Activated CD4-positive, alpha-beta memory T cell treated with anti-CD3 and anti-CD28 coated beads, Interleukin-2, amount 10 ng/mL, durations not matched to agents 7 days and 5 days (primary cell): ENCODE measurements around the gene PROSER2. TPM values are rescaled to one million over a fixed set of nuclear protein-coding genes. Genes with fewer than 3 reads are reported as not detected.
A peak's percentile ranks its signal among the peaks of the same experiment; 100 is the strongest.

ENCODE experiments used
- CTCF ChIA-PET: fragments of 350-600 bp; sonication (Branson Sonifier 250); formaldehyde crosslinking; loops from one replicate; lab custom pipeline; 2021; ENCODE audit warnings: antibody characterized with exemption, inconsistent platforms; lab: Charles Lee
- POLR2A ChIA-PET: fragments of 350-600 bp; sonication (Branson Sonifier 250); formaldehyde crosslinking; loops from one replicate; lab custom pipeline; 2021; ENCODE audit warnings: antibody characterized with exemption; lab: Charles Lee
- DNase-seq: peaks from one replicate; pipeline ENCODE4 v3.0.0-alpha.2; 2020
- H3K27ac Mint-ChIP-seq: one replicate; pipeline ENCODE4 v1.8.0; 2021; ENCODE audit warnings: mild to moderate bottlenecking, mixed read lengths
- H3K27me3 Mint-ChIP-seq: one replicate; pipeline ENCODE4 v1.8.0; 2021; ENCODE audit warnings: mixed read lengths
- H3K36me3 Mint-ChIP-seq: one replicate; pipeline ENCODE4 v1.8.0; 2021; ENCODE audit warnings: low read depth, mixed read lengths
- H3K4me1 Mint-ChIP-seq: one replicate; pipeline ENCODE4 v1.8.0; 2021; ENCODE audit warnings: mixed read lengths
- H3K4me3 Mint-ChIP-seq: one replicate; pipeline ENCODE4 v1.8.0; 2021; ENCODE audit warnings: mild to moderate bottlenecking, mixed read lengths
- H3K9me3 Mint-ChIP-seq: one replicate; pipeline ENCODE4 v1.8.0; 2021; ENCODE audit warnings: mixed read lengths
- total RNA-seq, 2 experiments: library from RNA; stranded (reverse); gene quantifications; one replicate each; pipeline ENCODE4 v1.2.3, GENCODE V29; 2021

The PROSER2 gene, protein sequence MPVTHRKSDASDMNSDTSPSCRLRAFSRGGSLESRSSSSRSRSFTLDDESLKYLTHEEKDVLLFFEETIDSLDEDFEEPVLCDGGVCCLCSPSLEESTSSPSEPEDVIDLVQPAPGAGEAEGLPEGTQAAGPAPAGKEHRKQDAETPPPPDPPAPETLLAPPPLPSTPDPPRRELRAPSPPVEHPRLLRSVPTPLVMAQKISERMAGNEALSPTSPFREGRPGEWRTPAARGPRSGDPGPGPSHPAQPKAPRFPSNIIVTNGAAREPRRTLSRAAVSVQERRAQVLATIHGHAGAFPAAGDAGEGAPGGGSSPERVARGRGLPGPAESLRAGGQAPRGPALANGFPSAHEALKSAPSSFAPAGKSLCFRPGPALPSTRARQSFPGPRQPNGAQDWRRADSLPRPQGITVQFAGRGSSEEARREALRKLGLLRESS
- under 1 TPM; 0.28 to 0.30 TPM for total RNA-seq

GRCh38 chr10:11823122-11823988, at the start of gene PROSER2:
TSS of gene PROSER2 (plus strand) at chr10:11823356. CDS start at chr10:11852078, 28,722 bp downstream.
- ChIA-PET POLR2A (no interaction called here), CTCF (no interaction called here)
- DNase-seq, result peak; percentile 19
- H3K4me3 Mint-ChIP-seq, result peak within 1 kb of the TSS; percentile 53
- H3K9me3 Mint-ChIP-seq, result no peaks in the 10 kb centered on the region
- H3K27me3 Mint-ChIP-seq, result peaks cover 50% of the 10 kb centered on the region
- H3K36me3 Mint-ChIP-seq, result no peaks in the 10 kb centered on the region
- H3K4me1 Mint-ChIP-seq, result peaks cover 8% of the 10 kb centered on the region
- no peak within 1 kb of the TSS for H3K27ac Mint-ChIP-seq

DNA sequence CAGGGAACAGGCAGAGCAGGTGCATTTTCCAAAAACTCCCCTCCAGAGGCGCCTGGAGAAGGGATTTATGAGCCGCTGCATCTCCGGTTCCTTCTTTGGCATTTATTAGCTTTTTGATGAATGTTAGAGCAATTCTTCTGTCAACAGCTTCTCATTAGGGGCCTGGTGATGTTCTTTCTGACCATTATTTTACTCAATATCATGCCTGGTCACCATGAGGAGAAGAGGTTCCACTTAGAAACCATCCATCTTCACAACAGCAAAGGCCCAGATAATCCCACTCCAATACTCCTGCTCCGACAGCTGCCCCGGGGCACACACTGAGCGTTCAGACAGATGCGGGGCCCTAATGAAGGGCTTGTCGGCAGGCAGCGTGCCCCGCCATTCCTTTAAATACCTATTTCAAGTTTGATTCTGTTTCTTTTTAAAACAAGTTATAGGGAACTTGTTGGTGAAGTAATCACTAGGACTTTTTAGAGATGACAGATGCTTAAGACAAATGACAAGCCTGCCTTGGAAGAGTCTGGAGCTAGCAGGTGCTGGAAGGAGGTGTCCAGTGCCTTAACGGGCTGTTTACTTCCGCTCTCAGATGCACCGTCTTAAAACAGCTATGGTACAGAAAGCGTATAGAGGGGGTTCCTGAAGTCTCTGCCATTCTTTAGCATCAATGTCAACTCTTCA, 49.3 kb upstream of the PROSER2 start:
- Mint-ChIP-seq H3K4me1 (no peaks in the 10 kb centered on the region), H3K27ac (no peak overlapping the region), H3K36me3 (no peaks in the 10 kb centered on the region), H3K4me3 (no peak overlapping the region), H3K9me3 (no peaks in the 10 kb centered on the region), H3K27me3 (peaks cover 9% of the 10 kb centered on the region)
- CTCF ChIA-PET, result interaction anchor here (2.0 kb wide), 1 partner anchor 10 kb away, joined by 9 read pairs; no protein-coding TSS in a partner anchor
- POLR2A ChIA-PET, result no interaction called here
- no peak for DNase-seq

- no peak overlapping the region for H3K27ac Mint-ChIP-seq
- H3K27me3 Mint-ChIP-seq, result peaks cover 9% of the 10 kb centered on the region
- no peaks in the 10 kb centered on the region for H3K36me3 Mint-ChIP-seq
- H3K4me3 Mint-ChIP-seq, result no peak overlapping the region
- POLR2A ChIA-PET, result no interaction called here
- H3K9me3 Mint-ChIP-seq, result no peaks in the 10 kb centered on the region
- no peaks in the 10 kb centered on the region for H3K4me1 Mint-ChIP-seq
- DNase-seq, result no peak
- CTCF ChIA-PET, result interaction anchor here (0.7 to 1.2 kb wide), 2 partner anchors 17 to 377 kb away, joined by 3 read pairs; no protein-coding TSS in a partner anchor
Measured at GRCh38 chr10:11775412-11775811, 47.7 kb upstream of the PROSER2 start.

DNA sequence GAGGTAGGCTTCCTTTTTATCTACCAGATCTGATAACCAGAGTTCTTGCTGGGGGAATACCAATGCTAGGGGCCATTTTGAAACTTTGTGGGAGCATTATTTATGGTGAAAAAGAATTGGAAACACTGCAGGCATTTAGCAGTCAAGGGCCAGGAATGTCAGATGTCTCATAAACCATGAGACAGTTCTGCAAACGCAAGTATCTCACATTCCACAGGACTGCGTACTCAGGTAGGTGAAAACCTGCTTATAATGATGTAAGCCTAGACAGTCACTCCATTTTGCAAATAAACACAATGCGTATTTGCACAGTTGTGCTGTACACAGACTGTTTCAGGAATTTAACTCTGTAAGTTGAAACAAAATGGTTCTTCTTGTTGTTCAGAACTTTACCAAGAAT, 47.1 kb upstream of the PROSER2 start:
- Mint-ChIP-seq H3K36me3 (no peaks in the 10 kb centered on the region), H3K27me3 (peaks cover 9% of the 10 kb centered on the region), H3K9me3 (no peaks in the 10 kb centered on the region), H3K4me3 (no peak overlapping the region), H3K27ac (no peak overlapping the region), H3K4me1 (no peaks in the 10 kb centered on the region)
- no peak for DNase-seq
- ChIA-PET CTCF (no interaction called here), POLR2A (no interaction called here)

DNA sequence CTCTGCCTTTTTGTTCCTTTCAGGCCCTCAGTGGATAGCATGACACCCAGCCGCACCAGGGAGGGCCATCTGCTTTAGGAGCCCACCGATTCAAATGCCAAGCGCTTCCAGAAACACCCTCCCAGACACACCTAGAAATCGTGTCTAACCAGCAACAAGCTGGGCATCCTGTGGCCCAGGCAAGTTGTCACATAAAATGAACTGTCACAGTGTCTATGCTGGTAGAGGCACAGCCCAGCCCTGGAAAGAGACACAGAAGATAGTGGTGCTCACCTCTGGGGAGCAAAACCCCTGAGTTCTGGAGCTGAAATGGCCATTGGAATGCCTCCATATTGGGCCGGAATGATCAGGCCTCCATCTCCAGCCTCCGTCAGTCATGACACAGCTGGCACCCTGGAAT, 42.0 kb upstream of the PROSER2 start:
- peaks cover 11% of the 10 kb centered on the region for H3K27me3 Mint-ChIP-seq

DNA sequence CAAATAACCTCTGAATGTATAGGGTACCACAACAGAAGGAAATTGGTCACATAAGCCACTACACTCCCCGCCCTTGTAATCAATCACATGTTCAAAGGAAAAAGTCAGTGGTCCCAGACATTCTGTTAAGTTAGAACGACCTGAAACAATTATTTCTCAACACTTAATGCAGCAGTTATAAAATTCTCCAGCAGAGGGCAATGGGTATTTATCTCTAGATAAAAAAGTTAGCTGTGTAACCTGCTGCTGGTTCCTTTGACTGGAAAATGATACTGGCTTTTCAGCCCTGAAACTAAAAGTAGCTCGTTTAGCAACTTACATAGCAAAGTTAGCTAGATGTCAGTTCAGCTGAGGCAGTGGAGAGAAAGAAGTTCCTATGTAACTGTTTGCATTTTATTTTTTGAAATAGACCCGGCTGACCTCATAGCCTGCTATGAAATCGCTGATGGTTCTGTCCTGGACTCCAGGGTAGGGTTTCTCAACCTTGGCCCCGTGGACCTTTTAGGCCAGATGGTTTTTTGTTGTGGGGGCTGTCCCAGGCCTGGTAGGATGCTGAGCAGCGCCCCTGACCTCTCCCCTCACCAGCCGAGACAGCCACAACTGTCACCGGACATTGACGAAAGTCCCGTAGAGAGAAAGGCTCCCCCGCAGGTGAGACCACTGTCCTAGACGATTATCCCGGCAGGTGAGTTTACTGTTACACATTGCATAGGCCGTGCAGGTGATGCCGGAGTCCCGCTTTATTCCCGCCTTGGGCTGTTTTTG, 40.2 kb upstream of the PROSER2 start:
- H3K27ac Mint-ChIP-seq, result no peak overlapping the region
- peaks cover 3% of the 10 kb centered on the region for H3K27me3 Mint-ChIP-seq
- DNase-seq, result no peak
- H3K9me3 Mint-ChIP-seq, result no peaks in the 10 kb centered on the region
- POLR2A ChIA-PET, result interaction anchor here (0.5 kb wide), 1 partner anchor 254 kb away, joined by 4 read pairs; no protein-coding TSS in a partner anchor
- no peak overlapping the region for H3K4me3 Mint-ChIP-seq
- no peaks in the 10 kb centered on the region for H3K36me3 Mint-ChIP-seq
- peaks cover 2% of the 10 kb centered on the region for H3K4me1 Mint-ChIP-seq
- CTCF ChIA-PET, result interaction anchor here (0.6 to 2.9 kb wide), 33 partner anchors 8 to 929 kb away, joined by 3 to 33 read pairs (median 4); no protein-coding TSS in a partner anchor

More for the DNA sequence above, 42.0 kb upstream of the PROSER2 start:
- no peak for DNase-seq
- H3K4me3 Mint-ChIP-seq, result no peak overlapping the region
- peaks cover 2% of the 10 kb centered on the region for H3K4me1 Mint-ChIP-seq
- H3K27ac Mint-ChIP-seq, result no peak overlapping the region
- H3K36me3 Mint-ChIP-seq, result no peaks in the 10 kb centered on the region
- no peaks in the 10 kb centered on the region for H3K9me3 Mint-ChIP-seq
- POLR2A ChIA-PET, result no interaction called here
- CTCF ChIA-PET, result interaction anchor here (1.0 kb wide), 1 partner anchor 23 kb away, joined by 3 read pairs; no protein-coding TSS in a partner anchor

DNA sequence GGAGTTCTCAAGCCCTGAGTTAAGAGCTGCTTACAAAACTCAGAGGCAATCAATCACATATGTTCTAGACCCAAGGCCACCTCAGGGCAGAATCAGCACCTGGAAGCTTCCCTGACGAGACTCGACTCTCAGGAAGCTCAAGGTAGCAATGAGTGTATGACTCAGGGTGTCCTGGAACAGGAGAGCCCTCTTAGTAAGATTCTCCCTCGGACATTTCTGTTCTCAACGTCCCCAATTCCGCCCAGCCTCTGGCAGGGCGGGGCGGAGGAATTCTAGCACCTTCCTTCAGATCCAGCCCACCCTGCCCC, 39.6 kb upstream of the PROSER2 start:
- no peak for DNase-seq
- no peak overlapping the region for H3K4me3 Mint-ChIP-seq
- no peak overlapping the region for H3K27ac Mint-ChIP-seq
- no peaks in the 10 kb centered on the region for H3K9me3 Mint-ChIP-seq
- peaks cover 3% of the 10 kb centered on the region for H3K27me3 Mint-ChIP-seq
- H3K4me1 Mint-ChIP-seq, result peaks cover 2% of the 10 kb centered on the region
- POLR2A ChIA-PET, result no interaction called here
- no peaks in the 10 kb centered on the region for H3K36me3 Mint-ChIP-seq
- CTCF ChIA-PET, result interaction anchor here (0.6 to 2.9 kb wide), 23 partner anchors 7 to 928 kb away, joined by 3 to 33 read pairs (median 4); no protein-coding TSS in a partner anchor

GRCh38 chr10:11787374-11787773, 35.8 kb upstream of the PROSER2 start:
- DNase-seq, result no peak
- H3K4me3 Mint-ChIP-seq, result no peak overlapping the region
- H3K36me3 Mint-ChIP-seq, result no peaks in the 10 kb centered on the region
- H3K27ac Mint-ChIP-seq, result no peak overlapping the region
- peaks cover 2% of the 10 kb centered on the region for H3K4me1 Mint-ChIP-seq
- POLR2A ChIA-PET, result no interaction called here
- CTCF ChIA-PET, result no interaction called here
- H3K9me3 Mint-ChIP-seq, result no peaks in the 10 kb centered on the region
- H3K27me3 Mint-ChIP-seq, result peaks cover 8% of the 10 kb centered on the region

GRCh38 chr10:11787846-11788245, 35.3 kb upstream of the PROSER2 start:
- no peak for DNase-seq
- POLR2A ChIA-PET, result no interaction called here
- Mint-ChIP-seq H3K36me3 (no peaks in the 10 kb centered on the region), H3K27me3 (peaks cover 8% of the 10 kb centered on the region), H3K4me1 (peaks cover 2% of the 10 kb centered on the region), H3K9me3 (no peaks in the 10 kb centered on the region), H3K4me3 (no peak overlapping the region), H3K27ac (no peak overlapping the region)
- CTCF ChIA-PET, result no interaction called here

DNA sequence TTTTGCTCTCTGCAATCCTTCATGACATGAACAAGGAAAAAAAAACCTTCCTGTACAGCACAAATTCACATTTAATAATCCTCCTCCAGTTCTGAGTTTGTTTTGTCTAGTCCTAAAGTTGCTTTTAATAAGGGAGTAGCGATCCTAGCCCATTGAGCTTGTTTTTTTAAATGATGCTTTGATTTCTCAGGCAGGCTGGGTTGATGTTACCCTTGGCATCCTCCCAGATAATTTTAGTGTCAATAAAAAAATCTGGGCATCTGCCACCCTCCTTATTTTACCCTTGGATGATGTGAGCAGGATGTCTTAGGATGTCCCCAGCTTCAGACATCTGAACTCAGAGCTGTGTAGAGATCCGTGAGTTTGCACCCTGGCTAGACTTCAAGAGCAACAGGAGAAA, 33.9 kb upstream of the PROSER2 start:
- no peaks in the 10 kb centered on the region for H3K4me1 Mint-ChIP-seq
- H3K4me3 Mint-ChIP-seq, result no peak overlapping the region
- ChIA-PET CTCF (interaction anchor here (0.6 to 0.8 kb wide), 2 partner anchors 11 to 197 kb away, joined by 3 to 4 read pairs; no protein-coding TSS in a partner anchor), POLR2A (no interaction called here)
- peaks cover 8% of the 10 kb centered on the region for H3K27me3 Mint-ChIP-seq
- H3K27ac Mint-ChIP-seq, result no peak overlapping the region
- H3K9me3 Mint-ChIP-seq, result no peaks in the 10 kb centered on the region
- no peak for DNase-seq
- H3K36me3 Mint-ChIP-seq, result no peaks in the 10 kb centered on the region

DNA sequence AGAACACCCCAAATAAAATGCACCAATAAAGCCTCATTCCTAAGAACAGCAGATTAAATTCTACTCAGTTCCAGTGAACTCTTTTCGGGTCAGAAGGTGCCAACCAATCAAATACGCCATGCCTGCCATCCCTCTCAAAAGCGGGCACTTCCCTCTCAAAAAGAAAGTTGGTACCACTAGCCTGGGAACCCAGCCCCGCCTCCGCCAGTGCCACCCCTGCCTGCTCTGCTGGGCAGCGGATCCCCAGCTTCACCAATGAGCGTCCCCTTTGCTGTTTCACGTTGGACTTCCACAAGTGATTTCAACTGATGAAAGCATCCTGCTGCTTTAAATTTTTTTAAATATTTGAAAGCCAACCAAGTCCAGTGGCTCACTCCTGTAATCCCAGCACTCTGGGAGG, 33.2 kb upstream of the PROSER2 start:
- no peaks in the 10 kb centered on the region for H3K9me3 Mint-ChIP-seq
- H3K4me1 Mint-ChIP-seq, result no peaks in the 10 kb centered on the region
- ChIA-PET CTCF (interaction anchor here (0.6 to 0.8 kb wide), 2 partner anchors 10 to 197 kb away, joined by 3 to 4 read pairs; no protein-coding TSS in a partner anchor), POLR2A (no interaction called here)
- no peak overlapping the region for H3K27ac Mint-ChIP-seq
- H3K27me3 Mint-ChIP-seq, result peaks cover 8% of the 10 kb centered on the region
- no peaks in the 10 kb centered on the region for H3K36me3 Mint-ChIP-seq
- no peak overlapping the region for H3K4me3 Mint-ChIP-seq
- no peak for DNase-seq
